OCI-LY1 (cell line): ENCODE results near the gene MNAT1.

Experiments
- CTCF ChIP-seq: fragments of 200-600 bp; sonication (generic), shearing (Covaris generic); IDR thresholded peaks from 2 replicates; pipeline ENCODE4 v1.5.1; 2017; ENCODE audit warnings: mild to moderate bottlenecking, antibody characterized with exemption, low read length, moderate library complexity, mixed read lengths
- EZH2 ChIP-seq: fragments of 200-600 bp; sonication (generic), shearing (Covaris generic); IDR thresholded peaks from 2 replicates; pipeline ENCODE4 v1.8.0; 2017; ENCODE audit warnings: borderline replicate concordance, mixed run types, mild to moderate bottlenecking, antibody characterized with exemption, low read length, moderate library complexity, mixed read lengths

GRCh38 chr14:60958146-60958545, 223.6 kb downstream of the MNAT1 start:
- TF ChIP-seq CTCF (no peak), EZH2 (no peak)
